Measurements from ENCODE around the gene GALNT5.
"Not testable (repeated sequence)": the region's sequence is repeated elsewhere in the genome, so short reads cannot be mapped to it uniquely, and the experiment has no call there.

The GALNT5 gene

DNA sequence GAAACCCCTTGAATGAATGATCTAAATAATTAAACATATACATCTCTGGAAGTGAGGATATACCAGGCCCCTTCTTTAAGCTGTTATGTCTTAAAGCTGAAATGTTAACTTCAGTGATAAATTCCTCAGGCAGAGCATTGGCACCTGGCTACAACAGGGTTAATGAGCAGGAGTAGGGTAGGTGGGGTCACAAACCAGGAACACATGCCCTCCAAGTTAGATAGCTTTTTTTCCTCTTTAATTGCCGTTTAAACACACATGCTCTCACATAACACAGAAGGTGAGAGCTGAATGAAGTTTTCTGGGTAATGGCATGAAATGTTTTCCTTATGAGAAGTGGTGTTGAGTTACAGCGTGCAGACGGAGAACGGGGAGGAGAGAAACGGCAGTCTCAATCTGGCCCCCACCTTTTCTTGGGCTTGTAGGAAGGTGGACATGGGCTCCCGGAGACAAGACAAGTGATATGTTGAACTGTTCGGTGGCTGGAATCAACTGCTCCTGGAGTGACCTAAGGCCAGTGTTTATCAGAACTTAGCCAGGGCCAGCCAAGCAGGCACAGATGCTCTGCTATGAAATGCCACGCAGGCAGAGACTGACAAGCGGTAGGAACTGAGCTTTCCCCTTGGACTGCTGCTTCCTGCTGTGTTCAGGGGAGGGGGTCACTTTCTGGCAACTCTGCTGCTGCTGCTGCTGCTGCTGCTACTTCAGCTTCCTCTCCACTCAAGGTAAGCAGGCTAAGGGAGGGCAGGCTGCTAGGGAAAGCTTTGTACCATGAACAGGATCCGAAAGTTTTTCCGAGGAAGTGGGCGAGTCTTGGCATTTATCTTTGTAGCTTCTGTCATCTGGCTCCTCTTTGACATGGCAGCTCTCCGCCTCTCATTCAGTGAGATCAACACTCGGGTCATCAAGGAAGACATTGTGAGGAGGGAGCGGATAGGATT is at the start of gene GALNT5:
Gene GALNT5 (plus strand): TSS at position 394 of the 941 bp plus-strand sequence. CDS start 378 bp downstream, at position 772.
- DNase-seq (ENCODE audit: low spot score) (no peak), FAIRE-seq (no peak)

DNA sequence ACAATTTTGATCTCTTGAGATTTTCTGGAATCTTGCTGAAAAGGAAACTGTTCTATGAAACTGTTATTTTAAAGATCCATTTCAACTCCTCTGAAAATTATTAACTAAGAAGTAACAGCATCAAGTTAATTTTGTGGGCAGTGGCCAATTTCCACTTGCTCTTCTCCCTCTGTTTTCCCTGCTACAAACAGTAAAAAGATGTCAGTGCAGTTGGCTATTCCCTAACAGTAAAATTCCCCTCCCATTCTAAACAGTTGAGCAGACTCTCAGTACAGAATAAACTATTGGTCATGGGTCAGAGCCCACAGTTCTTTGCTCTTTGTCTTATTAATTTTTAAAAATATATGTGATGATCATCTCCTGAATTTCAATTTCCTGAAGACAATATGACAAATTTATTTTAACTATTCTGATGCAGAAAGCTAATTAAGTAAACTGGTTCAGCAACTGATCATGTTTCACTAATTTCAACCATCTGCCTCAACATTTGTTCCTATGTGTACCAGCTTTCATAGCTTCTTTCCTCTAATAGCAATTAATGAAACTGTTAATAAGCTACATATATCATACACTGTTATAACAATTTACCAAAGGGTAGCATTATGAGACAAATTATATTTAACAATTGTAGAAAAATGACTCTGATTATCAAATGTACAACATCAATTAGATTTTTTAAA is 41.1 kb upstream of the GALNT5 start:
- no peak for FAIRE-seq

GRCh38 chr2:157217409-157217808 is 40.1 kb upstream of the GALNT5 start:
- DNase-seq (ENCODE audit: low spot score) (no peak), FAIRE-seq (no peak)

More for the DNA sequence above, 41.1 kb upstream of the GALNT5 start:
- no peak for DNase-seq (ENCODE audit: low spot score)

GRCh38 chr2:157218911-157219310 is 38.6 kb upstream of the GALNT5 start:
- FAIRE-seq, result no peak
- DNase-seq (ENCODE audit: low spot score), result no peak

GRCh38 chr2:157220502-157220901 is 37.0 kb upstream of the GALNT5 start:
- no peak for DNase-seq (ENCODE audit: low spot score)
- FAIRE-seq, result no peak

DNA sequence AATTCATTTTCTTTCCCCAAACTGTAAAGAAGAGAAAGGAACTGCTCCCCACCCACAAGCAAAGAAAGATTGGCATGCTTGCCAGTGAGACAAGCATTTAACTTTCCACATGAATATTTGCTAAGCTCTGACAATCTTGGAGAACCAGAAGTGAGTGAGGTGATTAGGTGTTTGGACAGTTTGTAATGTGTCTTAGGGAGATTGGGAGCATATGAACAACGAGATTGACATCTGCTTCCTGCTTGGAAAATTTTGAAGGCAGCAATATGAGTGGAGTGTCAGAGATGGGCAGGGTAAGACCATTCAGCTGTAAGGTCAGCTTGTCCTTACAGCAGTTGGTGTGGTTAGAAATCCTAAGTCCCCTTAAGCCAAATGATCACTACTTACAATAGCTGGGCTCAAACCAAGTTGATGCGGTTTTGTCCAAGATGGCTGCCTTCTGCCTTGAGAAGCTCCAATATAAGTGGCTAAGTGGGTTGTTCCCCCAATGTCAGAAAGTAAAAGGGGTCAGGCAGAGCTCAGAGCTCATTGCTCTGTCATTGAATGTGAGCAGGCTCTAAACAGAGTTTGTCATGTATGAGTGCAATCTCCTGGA is 36.0 kb upstream of the GALNT5 start:
- FAIRE-seq (no peak), DNase-seq (ENCODE audit: low spot score) (no peak)

- DNase-seq (ENCODE audit: low spot score) (no peak), FAIRE-seq (no peak)
Observed at GRCh38 chr2:157223624-157224205, 33.8 kb upstream of the GALNT5 start.

DNA sequence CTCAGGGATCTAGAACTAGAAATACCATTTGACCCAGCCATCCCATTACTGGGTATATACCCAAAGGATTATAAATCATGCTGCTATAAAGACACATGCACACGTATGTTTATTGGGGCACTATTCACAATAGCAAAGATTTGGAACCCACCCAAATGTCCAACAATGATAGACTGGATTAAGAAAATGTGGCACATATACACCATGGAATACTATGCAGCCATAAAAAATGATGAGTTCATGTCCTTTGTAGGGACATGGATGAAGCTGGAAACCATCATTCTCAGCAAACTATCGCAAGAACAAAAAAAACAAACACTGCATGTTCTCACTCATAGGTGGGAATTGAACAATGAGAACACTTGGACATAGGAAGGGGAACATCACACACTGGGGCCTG is 33.1 kb upstream of the GALNT5 start:
- not testable (repeated sequence) for FAIRE-seq; DNase-seq (ENCODE audit: low spot score)

- no peak for DNase-seq (ENCODE audit: low spot score)
- FAIRE-seq, result no peak
Observed at GRCh38 chr2:157227592-157227991, 29.9 kb upstream of the GALNT5 start.

GRCh38 chr2:157228946-157229345 is 28.6 kb upstream of the GALNT5 start:
- DNase-seq (ENCODE audit: low spot score), result no peak
- no peak for FAIRE-seq

DNA sequence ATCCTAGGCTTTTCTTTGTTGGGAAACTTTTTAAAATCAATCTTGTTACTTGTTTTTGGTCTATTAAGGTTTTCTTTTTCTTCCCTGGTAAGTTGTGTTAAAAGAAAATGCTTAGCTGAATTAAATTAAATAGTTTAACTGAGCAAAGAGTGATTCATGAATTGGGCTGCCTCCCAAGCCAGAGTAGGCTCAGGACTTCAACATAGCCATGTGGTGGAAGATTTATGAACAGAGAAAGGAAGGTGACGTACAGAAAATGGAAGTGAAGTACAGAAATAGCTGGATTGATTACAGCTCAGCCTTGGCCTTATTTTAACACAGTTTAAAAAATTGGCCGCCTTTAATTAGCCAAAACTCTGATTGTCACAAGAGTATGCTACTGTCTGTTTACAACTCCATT is 27.9 kb upstream of the GALNT5 start:
- FAIRE-seq (no peak), DNase-seq (ENCODE audit: low spot score) (no peak)

DNA sequence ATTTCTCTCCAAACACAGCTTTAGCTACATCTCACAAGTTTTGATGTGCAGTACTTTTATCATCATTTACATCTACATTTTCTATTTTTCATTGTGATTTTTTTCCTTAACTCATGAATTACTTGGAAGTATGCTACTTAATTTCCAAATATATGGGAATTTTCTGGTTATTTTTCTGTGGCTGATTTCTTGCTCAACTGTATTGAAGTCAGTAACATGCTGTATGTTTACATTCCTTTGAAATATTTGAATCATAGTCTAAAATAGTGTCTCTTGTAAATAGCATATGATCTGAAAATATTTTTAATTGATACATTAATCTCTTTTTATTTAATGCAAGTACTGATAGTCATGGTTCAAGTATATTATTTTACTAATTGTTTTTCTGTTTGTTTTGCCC is 26.0 kb upstream of the GALNT5 start:
- FAIRE-seq (peak; percentile 18), DNase-seq (ENCODE audit: low spot score) (no peak)

- no peak for FAIRE-seq
- DNase-seq (ENCODE audit: low spot score), result no peak
Observed at GRCh38 chr2:157233506-157233905, 24.0 kb upstream of the GALNT5 start.

DNA sequence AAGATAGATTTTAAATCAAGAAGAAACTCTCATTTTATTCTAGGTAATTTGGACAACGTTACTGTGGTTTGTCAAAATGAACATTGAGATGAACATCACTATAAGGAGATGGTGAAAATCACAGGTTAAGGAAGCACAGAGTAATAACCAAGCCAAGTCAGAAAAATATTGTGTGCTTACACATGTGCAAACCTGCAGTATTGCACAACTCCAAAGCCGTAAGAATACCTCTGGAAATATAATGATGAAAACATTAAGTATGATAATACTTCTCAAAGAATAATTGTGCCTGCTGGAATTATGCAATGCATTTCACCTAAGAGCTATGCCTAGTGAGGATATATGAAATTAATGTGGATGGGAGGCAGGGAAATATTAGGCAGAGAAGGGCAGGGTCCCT is 21.1 kb upstream of the GALNT5 start:
- FAIRE-seq (no peak), DNase-seq (ENCODE audit: low spot score) (no peak)

GRCh38 chr2:157238296-157238695 is 19.2 kb upstream of the GALNT5 start:
- FAIRE-seq, result no peak
- no peak for DNase-seq (ENCODE audit: low spot score)

DNA sequence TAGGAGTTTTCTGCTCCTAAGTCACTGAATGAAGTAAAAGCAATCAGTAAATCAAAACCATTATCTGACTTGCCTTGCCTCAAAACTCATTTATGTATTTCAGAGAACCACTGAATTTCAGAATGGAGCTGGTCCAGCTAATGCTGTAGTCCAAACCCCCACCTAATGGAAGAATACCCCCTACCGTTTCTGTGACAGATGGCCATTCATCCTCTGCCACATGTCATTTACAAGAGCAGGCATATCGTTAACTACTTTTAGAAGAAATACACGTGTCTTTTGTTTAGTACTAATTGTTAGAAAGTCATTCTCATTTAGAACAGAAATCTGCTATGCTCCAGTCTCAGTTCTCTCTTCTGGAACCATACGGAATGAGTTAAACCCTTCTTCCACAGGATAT is 12.8 kb upstream of the GALNT5 start:
- FAIRE-seq (no peak), DNase-seq (ENCODE audit: low spot score) (no peak)

- DNase-seq (ENCODE audit: low spot score) (no peak), FAIRE-seq (no peak)
Observed at GRCh38 chr2:157245144-157245840, 12.2 kb upstream of the GALNT5 start.

GRCh38 chr2:157245846-157246764 is 11.4 kb upstream of the GALNT5 start:
- FAIRE-seq, result peak; percentile 90
- peak; percentile 92 for DNase-seq (ENCODE audit: low spot score)

DNA sequence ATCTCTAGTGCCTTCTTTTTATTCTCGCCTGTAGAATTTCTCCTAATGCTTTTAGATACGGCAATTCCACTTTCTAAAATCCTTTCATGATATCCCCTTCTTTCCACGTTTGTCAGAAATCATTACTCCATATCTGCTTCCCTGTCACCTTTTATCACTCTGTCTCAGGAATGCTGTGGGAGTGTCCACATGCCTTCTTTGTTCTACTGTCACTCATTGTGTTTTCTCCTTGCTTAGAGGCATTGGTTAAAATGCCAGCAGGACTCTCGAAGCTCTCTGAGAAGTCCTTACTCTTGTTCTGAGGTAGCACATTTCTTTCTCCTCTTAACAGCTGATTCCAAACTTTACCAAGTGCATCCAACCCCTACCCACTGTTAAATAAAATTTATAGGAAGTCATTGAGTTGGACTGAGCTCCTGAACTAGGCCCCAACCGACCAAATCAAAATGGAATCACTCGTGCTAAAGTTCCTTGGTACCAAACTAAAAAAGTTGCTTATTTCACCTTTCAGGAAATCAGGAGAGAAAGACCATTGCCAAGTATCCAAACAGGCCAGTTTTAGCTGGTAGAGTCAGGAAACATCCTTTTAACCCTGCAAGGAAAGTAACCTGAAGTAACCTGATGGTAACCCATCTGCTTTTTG is 10.6 kb upstream of the GALNT5 start:
- FAIRE-seq (no peak), DNase-seq (ENCODE audit: low spot score) (peak; percentile 81)

GRCh38 chr2:157250836-157251235 is 6.7 kb upstream of the GALNT5 start:
- DNase-seq (ENCODE audit: low spot score), result no peak
- no peak for FAIRE-seq

All from RCC 7860 (cell line).